GM23338 (cell line): ENCODE measurements around the gene SPA17. TPM values are rescaled to one million over a fixed set of nuclear protein-coding genes. Genes with fewer than 3 reads are reported as not detected.

ENCODE experiments used
- ATAC-seq: fragments of 200-7000 bp; cut with Tn5 transposase; 3 replicates; pipeline ENCODE4 v1.9.1; 2020
- DNase-seq: peaks from one replicate; pipeline ENCODE4 v3.0.0-alpha.2; 2015; ENCODE audit warnings: low spot score
- H2AFZ ChIP-seq: fragments of 200-600 bp; sonication (generic); 2 replicates; pipeline ENCODE4 v1.8.0; 2016; ENCODE audit warnings: antibody characterized with exemption, mild to moderate bottlenecking, moderate library complexity
- H3F3A ChIP-seq: fragments of 200-600 bp; sonication (generic); replicated peaks from 2 replicates; pipeline ENCODE4 v1.8.0; 2017; ENCODE audit warnings: antibody characterized with exemption, mixed run types, low read depth
- H3K27ac ChIP-seq: fragments of 200-600 bp; sonication (generic); 2 replicates; pipeline ENCODE4 v1.6.1; 2016; ENCODE audit warnings: low read depth
- H3K27me3 ChIP-seq: fragments of 200-600 bp; sonication (generic); 2 replicates; pipeline ENCODE4 v1.8.0; 2016; ENCODE audit warnings: mild to moderate bottlenecking, mixed run types, moderate library complexity; ENCODE audit not compliant: insufficient read depth
- H3K36me3 ChIP-seq: fragments of 200-600 bp; sonication (generic); 2 replicates; pipeline ENCODE4 v1.8.0; 2016; ENCODE audit warnings: mild to moderate bottlenecking; ENCODE audit not compliant: insufficient read depth
- H3K4me1 ChIP-seq: fragments of 200-600 bp; sonication (generic); 2 replicates; pipeline ENCODE4 v1.8.0; 2016; ENCODE audit warnings: mild to moderate bottlenecking, moderate library complexity; ENCODE audit not compliant: insufficient read depth
- H3K4me2 ChIP-seq: fragments of 200-600 bp; sonication (generic); 2 replicates; pipeline ENCODE4 v1.7.1; 2017; ENCODE audit warnings: mixed run types
- H3K4me3 ChIP-seq: fragments of 200-600 bp; sonication (generic); 2 replicates; pipeline ENCODE4 v1.6.1; 2016; ENCODE audit warnings: mixed run types
- H3K79me2 ChIP-seq: fragments of 200-600 bp; sonication (generic); replicated peaks from 2 replicates; pipeline ENCODE4 v1.8.0; 2017; ENCODE audit warnings: mild to moderate bottlenecking; ENCODE audit not compliant: insufficient read depth
- H3K9me2 ChIP-seq: fragments of 200-600 bp; sonication (generic); 2 replicates; pipeline ENCODE4 v1.8.0; 2017; ENCODE audit not compliant: insufficient read depth
- H4K20me1 ChIP-seq: fragments of 200-600 bp; sonication (generic); replicated peaks from 2 replicates; pipeline ENCODE4 v1.8.0; 2017; ENCODE audit warnings: mild to moderate bottlenecking; ENCODE audit not compliant: insufficient read depth
- H3K27ac Mint-ChIP-seq: 2 replicates; pipeline ENCODE4 v1.8.0; 2020; ENCODE audit warnings: inconsistent platforms, mild to moderate bottlenecking, moderate library complexity, mixed read lengths
- H3K27me3 Mint-ChIP-seq: 3 replicates; pipeline ENCODE4 v1.8.0; 2022; ENCODE audit warnings: low read depth, mild to moderate bottlenecking, moderate library complexity, mixed read lengths, inconsistent platforms; ENCODE audit not compliant: insufficient read depth, poor library complexity
- H3K36me3 Mint-ChIP-seq: 3 replicates; pipeline ENCODE4 v1.8.0; 2021; ENCODE audit warnings: low read depth, mild to moderate bottlenecking, inconsistent platforms, moderate library complexity, mixed read lengths
- H3K4me1 Mint-ChIP-seq: 3 replicates; pipeline ENCODE4 v1.8.0; 2020; ENCODE audit warnings: mild to moderate bottlenecking, inconsistent platforms, mixed read lengths
- H3K4me3 Mint-ChIP-seq: 3 replicates; pipeline ENCODE4 v1.8.0; 2021; ENCODE audit warnings: moderate library complexity, mild to moderate bottlenecking, inconsistent platforms, mixed read lengths
- H3K9me3 Mint-ChIP-seq: 3 replicates; pipeline ENCODE4 v1.8.0; 2020; ENCODE audit warnings: moderate library complexity, mild to moderate bottlenecking, inconsistent platforms, mixed read lengths
- CREB1 ChIP-seq: fragments of 250-450 bp; sonication (Bioruptor Pico); IDR thresholded peaks from 2 replicates; pipeline ENCODE4 v1.5.0; 2020; ENCODE audit warnings: low read depth, mild to moderate bottlenecking, moderate library complexity
- CTCF ChIP-seq, 2 experiments: fragments of 200-600 bp in 1 of 2; sonication (generic) in 1 of 2; conservative IDR thresholded peaks; 2 replicates each; pipeline versions ENCODE4 v1.5.1 to v1.6.1; 2016 to 2017; ENCODE audit warnings: antibody characterized with exemption in 2 of 2, low read depth in 2 of 2, mild to moderate bottlenecking in 2 of 2, moderate library complexity in 1 of 2
- ETS1 ChIP-seq: IDR thresholded peaks from 2 replicates; pipeline ENCODE4 v1.6.1; 2016; ENCODE audit warnings: antibody characterized with exemption
- EZH2 ChIP-seq: fragments of 200-600 bp; sonication (generic); IDR thresholded peaks from one replicate; pipeline ENCODE4 v1.8.0; 2017; ENCODE audit warnings: antibody characterized with exemption, mild to moderate bottlenecking, low read depth; ENCODE audit not compliant: unreplicated experiment
- EZH2phosphoT487 ChIP-seq: fragments of 200-600 bp; sonication (generic); IDR thresholded peaks from one replicate; pipeline ENCODE4 v1.8.1; 2018; ENCODE audit warnings: antibody characterized with exemption; ENCODE audit not compliant: unreplicated experiment
- JUNB ChIP-seq: IDR thresholded peaks from one replicate; pipeline ENCODE4 v1.6.1; 2016; ENCODE audit warnings: antibody characterized with exemption; ENCODE audit not compliant: unreplicated experiment
- NANOG ChIP-seq: IDR thresholded peaks from 2 replicates; pipeline ENCODE4 v1.6.1; 2016; ENCODE audit warnings: antibody characterized with exemption, borderline replicate concordance
- POLR2AphosphoS5 ChIP-seq: IDR thresholded peaks from 2 replicates; pipeline ENCODE4 v1.6.1; 2016; ENCODE audit warnings: antibody characterized with exemption, low read depth
- REST ChIP-seq: IDR thresholded peaks from one replicate; pipeline ENCODE4 v1.6.1; 2018; ENCODE audit warnings: antibody characterized with exemption; ENCODE audit not compliant: unreplicated experiment
- STAT1 ChIP-seq: IDR thresholded peaks from one replicate; pipeline ENCODE4 v1.6.1; 2016; ENCODE audit warnings: antibody characterized with exemption; ENCODE audit not compliant: unreplicated experiment
- ZNF114 ChIP-seq: fragments of 250-450 bp; sonication (Bioruptor Pico); IDR thresholded peaks from 2 replicates; pipeline ENCODE4 v1.5.0; 2020; ENCODE audit warnings: mild to moderate bottlenecking, moderate library complexity
- ZNF331 ChIP-seq: fragments of 250-450 bp; sonication (Bioruptor Pico); IDR thresholded peaks from 2 replicates; pipeline ENCODE4 v1.5.0; 2020; ENCODE audit warnings: low read depth, mild to moderate bottlenecking, moderate library complexity
- ZNF462 ChIP-seq: fragments of 250-450 bp; sonication (Bioruptor Pico); IDR thresholded peaks from 2 replicates; pipeline ENCODE4 v1.5.0; 2020; ENCODE audit warnings: mild to moderate bottlenecking, moderate library complexity
- polyA plus RNA-seq: library from polyadenylated mRNA; unstranded; fragments of >200 nt; fragmentation: Nextera tagmentation; extraction: Ambion mirVana; gene quantifications from 2 replicates; pipeline ENCODE4 v1.2.1, GENCODE V29; 2016
- total RNA-seq: library from RNA; depleted of rRNA; stranded (reverse); fragments of >200 nt; shearing (Covaris generic); gene quantifications from 2 replicates; pipeline ENCODE4 v1.2.3, GENCODE V29; 2014

Gene SPA17
- total and polyA plus RNA-seq, 2 experiments from 2014 or later = 3.2 to 14.9 TPM

- ATAC-seq = no peak
- no peaks in the 10 kb centered on the region for H3K36me3 ChIP-seq
- no peaks in the 10 kb centered on the region for H4K20me1 ChIP-seq
- H3K4me3 ChIP-seq = no peak overlapping the region
- no peak overlapping the region for H3K27ac ChIP-seq
- no peak for DNase-seq
- no peak overlapping the region for H2AFZ ChIP-seq
- H3K36me3 Mint-ChIP-seq = no peaks in the 10 kb centered on the region
- no peaks in the 10 kb centered on the region for H3F3A ChIP-seq
- peaks cover 31% of the 10 kb centered on the region for H3K4me1 ChIP-seq
- peaks cover 25% of the 10 kb centered on the region for H3K27me3 Mint-ChIP-seq
- H3K4me1 Mint-ChIP-seq = peaks cover 33% of the 10 kb centered on the region
- no peaks in the 10 kb centered on the region for H3K9me2 ChIP-seq
- H3K4me3 Mint-ChIP-seq = no peak overlapping the region
- H3K27ac Mint-ChIP-seq = no peak overlapping the region
- no peak for TF ChIP-seq CTCF (conservative IDR thresholded peaks at IDR 0.05; ENCODE audit: low read depth in 2 of 2)
- TF ChIP-seq EZH2 = no peak
- TF ChIP-seq REST = no peak
- no peak for TF ChIP-seq ZNF331
- TF ChIP-seq JUNB = no peak
- TF ChIP-seq EZH2phosphoT487 = no peak
- no peak for TF ChIP-seq NANOG
- no peak for TF ChIP-seq ZNF114 (CRISPR knock-in tag)
- no peak for TF ChIP-seq STAT1
- TF ChIP-seq CREB1 (CRISPR knock-in tag) = no peak
- no peak for TF ChIP-seq ZNF462
- no peak for TF ChIP-seq ETS1
- no peak for TF ChIP-seq POLR2AphosphoS5
- H3K27me3 ChIP-seq = peaks cover 46% of the 10 kb centered on the region
- H3K79me2 ChIP-seq = no peaks in the 10 kb centered on the region
- no peaks in the 10 kb centered on the region for H3K9me3 Mint-ChIP-seq
- H3K4me2 ChIP-seq = no peak overlapping the region
Observed at GRCh38 chr11:124728134-124728533, 54.4 kb downstream of the SPA17 start.
